ENCODE data around the gene SAMD5. TPM values are rescaled to one million over a fixed set of nuclear protein-coding genes. Genes with fewer than 3 reads are reported as not detected.

The SAMD5 gene
- total and polyA plus RNA-seq, 2 experiments from 2014 or later: 0.03 TPM; not detected in 1

DNA sequence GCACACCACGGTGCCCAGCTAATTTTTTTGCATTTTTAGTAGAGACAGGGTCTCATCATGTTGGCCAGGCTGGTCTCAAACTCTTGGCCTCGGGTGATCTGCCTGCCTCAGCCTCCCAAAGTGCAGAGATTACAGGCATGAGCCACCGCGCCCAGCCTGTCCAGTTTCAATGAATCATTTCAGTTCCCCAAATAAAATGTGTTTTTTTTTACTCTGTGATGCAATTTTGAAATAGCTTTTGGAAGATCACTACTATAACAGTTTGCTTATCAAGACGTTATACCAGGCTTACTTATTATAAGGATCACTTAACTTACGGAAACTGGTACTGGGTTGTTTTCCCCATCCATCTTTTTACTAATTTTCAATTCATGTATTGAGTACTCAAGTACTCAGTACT lies 80.0 kb downstream of the SAMD5 start:
- no peaks in the 10 kb centered on the region for H3K27me3 ChIP-seq (ENCODE audit: insufficient read depth)
- Mint-ChIP-seq H3K27ac (no peak overlapping the region), H3K36me3 (ENCODE audit: low read depth) (no peaks in the 10 kb centered on the region), H3K9me3 (no peaks in the 10 kb centered on the region), H3K4me1 (no peaks in the 10 kb centered on the region), H3K4me3 (no peak overlapping the region), H3K27me3 (ENCODE audit: insufficient read depth, low read depth, poor library complexity) (no peaks in the 10 kb centered on the region)
- DNase-seq (ENCODE audit: low spot score): no peak
- no peaks in the 10 kb centered on the region for H3F3A ChIP-seq (replicated peaks; ENCODE audit: low read depth)
- no peak overlapping the region for H3K4me3 ChIP-seq
- H3K36me3 ChIP-seq (ENCODE audit: insufficient read depth): no peaks in the 10 kb centered on the region
- no peak overlapping the region for H3K27ac ChIP-seq (ENCODE audit: low read depth)
- no peak for ATAC-seq
- TF ChIP-seq, protein P1, sequence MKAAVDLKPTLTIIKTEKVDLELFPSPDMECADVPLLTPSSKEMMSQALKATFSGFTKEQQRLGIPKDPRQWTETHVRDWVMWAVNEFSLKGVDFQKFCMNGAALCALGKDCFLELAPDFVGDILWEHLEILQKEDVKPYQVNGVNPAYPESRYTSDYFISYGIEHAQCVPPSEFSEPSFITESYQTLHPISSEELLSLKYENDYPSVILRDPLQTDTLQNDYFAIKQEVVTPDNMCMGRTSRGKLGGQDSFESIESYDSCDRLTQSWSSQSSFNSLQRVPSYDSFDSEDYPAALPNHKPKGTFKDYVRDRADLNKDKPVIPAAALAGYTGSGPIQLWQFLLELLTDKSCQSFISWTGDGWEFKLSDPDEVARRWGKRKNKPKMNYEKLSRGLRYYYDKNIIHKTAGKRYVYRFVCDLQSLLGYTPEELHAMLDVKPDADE (IDR thresholded peaks at IDR 0.05): no peak
- H3K9me2 ChIP-seq (ENCODE audit: insufficient read depth): no peaks in the 10 kb centered on the region
- H4K20me1 ChIP-seq (replicated peaks; ENCODE audit: insufficient read depth): no peaks in the 10 kb centered on the region
- no peaks in the 10 kb centered on the region for H3K4me1 ChIP-seq (ENCODE audit: insufficient read depth)
- no peak overlapping the region for H2AFZ ChIP-seq
- no peaks in the 10 kb centered on the region for H3K79me2 ChIP-seq (replicated peaks; ENCODE audit: insufficient read depth)
- no peak overlapping the region for H3K4me2 ChIP-seq

DNA sequence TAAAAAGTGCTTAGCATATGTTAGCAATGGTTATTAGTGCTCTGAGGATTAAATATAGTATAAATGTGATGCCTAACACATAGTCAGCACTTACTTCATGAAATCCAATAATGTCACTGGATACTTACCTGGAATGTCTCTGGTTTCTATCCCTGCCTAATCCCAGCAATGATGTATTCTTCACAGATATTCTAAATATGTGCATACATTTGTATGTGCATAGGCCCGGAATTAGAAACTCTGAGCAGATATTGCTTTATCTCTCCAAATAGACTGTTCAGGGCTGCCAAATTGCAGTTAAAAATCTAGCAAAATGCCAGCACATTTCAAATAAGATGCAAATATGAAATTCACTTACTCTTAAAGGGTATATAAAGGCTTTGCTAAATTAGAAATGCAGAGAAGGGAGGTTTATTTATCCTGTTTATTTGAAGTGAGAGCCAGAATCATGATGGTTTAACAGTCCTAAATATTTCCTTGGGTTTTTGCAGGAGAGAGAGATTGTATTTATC lies 81.3 kb downstream of the SAMD5 start:
- Histone ChIP-seq H3K27ac (ENCODE audit: low read depth) (no peak overlapping the region), H3K27me3 (ENCODE audit: insufficient read depth) (no peaks in the 10 kb centered on the region), H3F3A (replicated peaks; ENCODE audit: low read depth) (no peaks in the 10 kb centered on the region), H3K4me3 (no peak overlapping the region), H3K79me2 (replicated peaks; ENCODE audit: insufficient read depth) (no peaks in the 10 kb centered on the region), H3K9me2 (ENCODE audit: insufficient read depth) (no peaks in the 10 kb centered on the region), H2AFZ (no peak overlapping the region; the same call in 1 of the 2 replicates), H3K4me1 (ENCODE audit: insufficient read depth) (no peaks in the 10 kb centered on the region), H3K4me2 (no peak overlapping the region), H3K36me3 (ENCODE audit: insufficient read depth) (no peaks in the 10 kb centered on the region), H4K20me1 (replicated peaks; ENCODE audit: insufficient read depth) (no peaks in the 10 kb centered on the region)
- Mint-ChIP-seq H3K27ac (no peak overlapping the region), H3K36me3 (ENCODE audit: low read depth) (no peaks in the 10 kb centered on the region), H3K4me1 (no peaks in the 10 kb centered on the region), H3K27me3 (ENCODE audit: insufficient read depth, low read depth, poor library complexity) (no peaks in the 10 kb centered on the region), H3K4me3 (no peak overlapping the region), H3K9me3 (no peaks in the 10 kb centered on the region)
- DNase-seq (ENCODE audit: low spot score) (no peak), ATAC-seq (no peak)
- TF ChIP-seq, protein P2, sequence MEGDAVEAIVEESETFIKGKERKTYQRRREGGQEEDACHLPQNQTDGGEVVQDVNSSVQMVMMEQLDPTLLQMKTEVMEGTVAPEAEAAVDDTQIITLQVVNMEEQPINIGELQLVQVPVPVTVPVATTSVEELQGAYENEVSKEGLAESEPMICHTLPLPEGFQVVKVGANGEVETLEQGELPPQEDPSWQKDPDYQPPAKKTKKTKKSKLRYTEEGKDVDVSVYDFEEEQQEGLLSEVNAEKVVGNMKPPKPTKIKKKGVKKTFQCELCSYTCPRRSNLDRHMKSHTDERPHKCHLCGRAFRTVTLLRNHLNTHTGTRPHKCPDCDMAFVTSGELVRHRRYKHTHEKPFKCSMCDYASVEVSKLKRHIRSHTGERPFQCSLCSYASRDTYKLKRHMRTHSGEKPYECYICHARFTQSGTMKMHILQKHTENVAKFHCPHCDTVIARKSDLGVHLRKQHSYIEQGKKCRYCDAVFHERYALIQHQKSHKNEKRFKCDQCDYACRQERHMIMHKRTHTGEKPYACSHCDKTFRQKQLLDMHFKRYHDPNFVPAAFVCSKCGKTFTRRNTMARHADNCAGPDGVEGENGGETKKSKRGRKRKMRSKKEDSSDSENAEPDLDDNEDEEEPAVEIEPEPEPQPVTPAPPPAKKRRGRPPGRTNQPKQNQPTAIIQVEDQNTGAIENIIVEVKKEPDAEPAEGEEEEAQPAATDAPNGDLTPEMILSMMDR (conservative IDR thresholded peaks at IDR 0.05; ENCODE audit: low read depth in 2 of 2): no peak
- TF ChIP-seq, protein P3, sequence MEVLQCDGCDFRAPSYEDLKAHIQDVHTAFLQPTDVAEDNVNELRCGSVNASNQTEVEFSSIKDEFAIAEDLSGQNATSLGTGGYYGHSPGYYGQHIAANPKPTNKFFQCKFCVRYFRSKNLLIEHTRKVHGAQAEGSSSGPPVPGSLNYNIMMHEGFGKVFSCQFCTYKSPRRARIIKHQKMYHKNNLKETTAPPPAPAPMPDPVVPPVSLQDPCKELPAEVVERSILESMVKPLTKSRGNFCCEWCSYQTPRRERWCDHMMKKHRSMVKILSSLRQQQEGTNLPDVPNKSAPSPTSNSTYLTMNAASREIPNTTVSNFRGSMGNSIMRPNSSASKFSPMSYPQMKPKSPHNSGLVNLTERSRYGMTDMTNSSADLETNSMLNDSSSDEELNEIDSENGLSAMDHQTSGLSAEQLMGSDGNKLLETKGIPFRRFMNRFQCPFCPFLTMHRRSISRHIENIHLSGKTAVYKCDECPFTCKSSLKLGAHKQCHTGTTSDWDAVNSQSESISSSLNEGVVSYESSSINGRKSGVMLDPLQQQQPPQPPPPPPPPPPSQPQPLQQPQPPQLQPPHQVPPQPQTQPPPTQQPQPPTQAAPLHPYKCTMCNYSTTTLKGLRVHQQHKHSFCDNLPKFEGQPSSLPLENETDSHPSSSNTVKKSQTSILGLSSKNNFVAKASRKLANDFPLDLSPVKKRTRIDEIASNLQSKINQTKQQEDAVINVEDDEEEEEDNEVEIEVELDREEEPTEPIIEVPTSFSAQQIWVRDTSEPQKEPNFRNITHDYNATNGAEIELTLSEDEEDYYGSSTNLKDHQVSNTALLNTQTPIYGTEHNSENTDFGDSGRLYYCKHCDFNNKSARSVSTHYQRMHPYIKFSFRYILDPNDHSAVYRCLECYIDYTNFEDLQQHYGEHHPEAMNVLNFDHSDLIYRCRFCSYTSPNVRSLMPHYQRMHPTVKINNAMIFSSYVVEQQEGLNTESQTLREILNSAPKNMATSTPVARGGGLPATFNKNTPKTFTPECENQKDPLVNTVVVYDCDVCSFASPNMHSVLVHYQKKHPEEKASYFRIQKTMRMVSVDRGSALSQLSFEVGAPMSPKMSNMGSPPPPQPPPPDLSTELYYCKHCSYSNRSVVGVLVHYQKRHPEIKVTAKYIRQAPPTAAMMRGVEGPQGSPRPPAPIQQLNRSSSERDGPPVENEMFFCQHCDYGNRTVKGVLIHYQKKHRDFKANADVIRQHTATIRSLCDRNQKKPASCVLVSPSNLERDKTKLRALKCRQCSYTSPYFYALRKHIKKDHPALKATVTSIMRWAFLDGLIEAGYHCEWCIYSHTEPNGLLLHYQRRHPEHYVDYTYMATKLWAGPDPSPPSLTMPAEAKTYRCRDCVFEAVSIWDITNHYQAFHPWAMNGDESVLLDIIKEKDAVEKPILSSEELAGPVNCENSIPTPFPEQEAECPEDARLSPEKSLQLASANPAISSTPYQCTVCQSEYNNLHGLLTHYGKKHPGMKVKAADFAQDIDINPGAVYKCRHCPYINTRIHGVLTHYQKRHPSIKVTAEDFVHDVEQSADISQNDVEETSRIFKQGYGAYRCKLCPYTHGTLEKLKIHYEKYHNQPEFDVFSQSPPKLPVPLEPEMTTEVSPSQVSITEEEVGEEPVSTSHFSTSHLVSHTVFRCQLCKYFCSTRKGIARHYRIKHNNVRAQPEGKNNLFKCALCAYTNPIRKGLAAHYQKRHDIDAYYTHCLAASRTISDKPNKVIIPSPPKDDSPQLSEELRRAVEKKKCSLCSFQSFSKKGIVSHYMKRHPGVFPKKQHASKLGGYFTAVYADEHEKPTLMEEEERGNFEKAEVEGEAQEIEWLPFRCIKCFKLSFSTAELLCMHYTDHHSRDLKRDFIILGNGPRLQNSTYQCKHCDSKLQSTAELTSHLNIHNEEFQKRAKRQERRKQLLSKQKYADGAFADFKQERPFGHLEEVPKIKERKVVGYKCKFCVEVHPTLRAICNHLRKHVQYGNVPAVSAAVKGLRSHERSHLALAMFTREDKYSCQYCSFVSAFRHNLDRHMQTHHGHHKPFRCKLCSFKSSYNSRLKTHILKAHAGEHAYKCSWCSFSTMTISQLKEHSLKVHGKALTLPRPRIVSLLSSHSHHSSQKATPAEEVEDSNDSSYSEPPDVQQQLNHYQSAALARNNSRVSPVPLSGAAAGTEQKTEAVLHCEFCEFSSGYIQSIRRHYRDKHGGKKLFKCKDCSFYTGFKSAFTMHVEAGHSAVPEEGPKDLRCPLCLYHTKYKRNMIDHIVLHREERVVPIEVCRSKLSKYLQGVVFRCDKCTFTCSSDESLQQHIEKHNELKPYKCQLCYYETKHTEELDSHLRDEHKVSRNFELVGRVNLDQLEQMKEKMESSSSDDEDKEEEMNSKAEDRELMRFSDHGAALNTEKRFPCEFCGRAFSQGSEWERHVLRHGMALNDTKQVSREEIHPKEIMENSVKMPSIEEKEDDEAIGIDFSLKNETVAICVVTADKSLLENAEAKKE (CRISPR knock-in tag; IDR thresholded peaks at IDR 0.05): no peak
- TF ChIP-seq POLR2AphosphoS5 (IDR thresholded peaks at IDR 0.05; ENCODE audit: low read depth) (no peak), NANOG (IDR thresholded peaks at IDR 0.05; ENCODE audit: borderline replicate concordance) (no peak), EZH2phosphoT487 (IDR thresholded peaks at IDR 0.05; ENCODE audit: unreplicated experiment) (no peak), ZNF331 (CRISPR knock-in tag; IDR thresholded peaks at IDR 0.05; ENCODE audit: low read depth) (no peak), EZH2 (IDR thresholded peaks at IDR 0.05; ENCODE audit: low read depth, unreplicated experiment) (no peak)
- TF ChIP-seq, protein P1 (IDR thresholded peaks at IDR 0.05): no peak

All from GM23338 (cell line).